ENCODE results near the gene TIAM2. TPM values are rescaled to one million over a fixed set of nuclear protein-coding genes. Genes with fewer than 3 reads are reported as not detected.

The TIAM2 gene
- total RNA-seq, 6 donors from 2014 or later = 5.6 to 25.1 (median 7.7) TPM

GRCh38 chr6:155254139-155254538, 259.0 kb downstream of the TIAM2 start:
- Histone ChIP-seq H3K4me3 (no peak overlapping the region), H3K36me3 (peaks cover 0 to 55% (median 10%) of the 10 kb centered on the region in 4 donors), H3K4me1 (no peaks in the 10 kb centered on the region), H3K27ac (no peak overlapping the region), H3K27me3 (no peaks in the 10 kb centered on the region), H3K9me3 (no peaks in the 10 kb centered on the region)
- TF ChIP-seq CTCF (IDR thresholded peaks at IDR 0.05) (no peak), POLR2AphosphoS5 (IDR thresholded peaks at IDR 0.05) (no peak), POLR2A (IDR thresholded peaks at IDR 0.05) (no peak), EP300 (IDR thresholded peaks at IDR 0.05) (no peak)
- WGBS, 2 donors = 90 to 95% methylated on average over 10 of the region's 10 CpGs
- no peak for ATAC-seq (ENCODE audit: low FRiP score in 2 of 2)
- DNase-seq = no peak

GRCh38 chr6:155256122-155256795, 261.1 kb downstream of the TIAM2 start:
- peak in 1 of 2 donors; percentile 50 for DNase-seq
- Histone ChIP-seq H3K9me3 (no peaks in the 10 kb centered on the region), H3K27me3 (no peaks in the 10 kb centered on the region), H3K4me1 (no peaks in the 10 kb centered on the region), H3K36me3 (peaks cover 0 to 70% (median 16%) of the 10 kb centered on the region in 4 donors), H3K4me3 (no peak overlapping the region), H3K27ac (no peak overlapping the region)
- no peak for ATAC-seq (ENCODE audit: low FRiP score in 2 of 2)
- 85 to 90% methylated on average over 7 to 13 of the region's 13 CpGs for WGBS, 2 donors
- TF ChIP-seq POLR2AphosphoS5 (IDR thresholded peaks at IDR 0.05) (no peak), POLR2A (IDR thresholded peaks at IDR 0.05) (no peak), CTCF (IDR thresholded peaks at IDR 0.05) (no peak), EP300 (IDR thresholded peaks at IDR 0.05) (no peak)

- Histone ChIP-seq H3K27ac (no peak overlapping the region), H3K36me3 (peaks cover 0 to 65% (median 16%) of the 10 kb centered on the region in 4 donors), H3K27me3 (no peaks in the 10 kb centered on the region), H3K9me3 (no peaks in the 10 kb centered on the region), H3K4me3 (no peak overlapping the region), H3K4me1 (no peaks in the 10 kb centered on the region)
- 94 to 97% methylated on average over 9 of the region's 9 CpGs for WGBS, 2 donors
- TF ChIP-seq POLR2AphosphoS5 (IDR thresholded peaks at IDR 0.05) = no peak
- no peak for TF ChIP-seq POLR2A (IDR thresholded peaks at IDR 0.05)
- no peak for TF ChIP-seq CTCF (IDR thresholded peaks at IDR 0.05)
- no peak for TF ChIP-seq EP300 (IDR thresholded peaks at IDR 0.05)
- DNase-seq = no peak
- no peak for ATAC-seq (ENCODE audit: low FRiP score in 2 of 2)
Observed at GRCh38 chr6:155257796-155258195, 262.7 kb downstream of the TIAM2 start.

DNA sequence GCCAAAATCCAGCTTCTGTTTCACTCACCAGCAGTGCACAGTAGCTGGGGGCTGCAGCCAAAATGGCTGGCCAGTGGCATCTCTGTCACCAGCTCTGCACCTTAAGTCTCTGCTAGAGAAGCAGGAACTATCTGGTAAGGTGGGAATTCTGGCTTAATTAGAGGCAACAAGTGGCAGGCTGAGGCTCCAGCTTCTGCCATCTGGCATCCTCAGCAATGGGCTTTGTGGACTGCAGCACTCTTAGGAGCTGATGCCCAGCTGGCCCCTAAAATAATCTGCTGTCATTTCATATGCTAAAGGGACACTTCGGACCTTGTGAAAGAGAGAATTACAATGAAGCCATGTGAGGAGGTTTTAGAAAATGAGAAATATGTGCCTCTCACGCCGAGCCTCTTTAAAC, 264.1 kb downstream of the TIAM2 start:
- H3K4me3 ChIP-seq = no peak overlapping the region
- H3K36me3 ChIP-seq = peaks cover 0 to 52% (median 16%) of the 10 kb centered on the region in 4 donors
- WGBS, 2 donors = 89 to 94% methylated on average over 3 of the region's 3 CpGs
- H3K4me1 ChIP-seq = no peaks in the 10 kb centered on the region
- no peak for TF ChIP-seq EP300 (IDR thresholded peaks at IDR 0.05)
- no peak for TF ChIP-seq CTCF (IDR thresholded peaks at IDR 0.05)
- TF ChIP-seq POLR2A (IDR thresholded peaks at IDR 0.05) = no peak
- H3K27ac ChIP-seq = no peak overlapping the region
- DNase-seq (no peak), ATAC-seq (ENCODE audit: low FRiP score in 2 of 2) (no peak)
- no peaks in the 10 kb centered on the region for H3K9me3 ChIP-seq
- no peaks in the 10 kb centered on the region for H3K27me3 ChIP-seq

GRCh38 chr6:155259897-155260296, 264.8 kb downstream of the TIAM2 start:
- no peak overlapping the region for H3K4me3 ChIP-seq
- no peak for ATAC-seq (ENCODE audit: low FRiP score in 2 of 2)
- H3K36me3 ChIP-seq = peaks cover 0 to 47% (median 16%) of the 10 kb centered on the region in 4 donors
- WGBS, 2 donors = 71 to 85% methylated on average over 5 of the region's 5 CpGs
- DNase-seq = no peak
- H3K27ac ChIP-seq = no peak overlapping the region
- no peaks in the 10 kb centered on the region for H3K27me3 ChIP-seq
- TF ChIP-seq CTCF (IDR thresholded peaks at IDR 0.05) = no peak
- no peak for TF ChIP-seq POLR2A (IDR thresholded peaks at IDR 0.05)
- no peak for TF ChIP-seq EP300 (IDR thresholded peaks at IDR 0.05)
- TF ChIP-seq POLR2AphosphoS5 (IDR thresholded peaks at IDR 0.05) = no peak
- H3K4me1 ChIP-seq = no peaks in the 10 kb centered on the region
- no peaks in the 10 kb centered on the region for H3K9me3 ChIP-seq

Measured in upper lobe of left lung (tissue), 6 donors.